Activated CD8-positive, alpha-beta T cell treated with anti-CD3 and anti-CD28 coated beads for 36 hours (primary cell): ENCODE results near the gene ART1. TPM values are rescaled to one million over a fixed set of nuclear protein-coding genes. Genes with fewer than 3 reads are reported as not detected.

Experiments used
- ATAC-seq: fragments of 200-7000 bp; cut with Tn5 transposase; one replicate; pipeline ENCODE4 v1.10.0; 2021; ENCODE audit warnings: mild to moderate bottlenecking, moderate library complexity
- CTCF ChIA-PET: fragments of 350-600 bp; sonication (Branson Sonifier 250); formaldehyde crosslinking; loops from one replicate; lab custom pipeline; 2021; ENCODE audit warnings: antibody characterized with exemption; lab: Charles Lee
- POLR2A ChIA-PET: fragments of 350-600 bp; sonication (Branson Sonifier 250); formaldehyde crosslinking; loops from one replicate; lab custom pipeline; 2021; ENCODE audit warnings: antibody characterized with exemption; lab: Charles Lee
- DNase-seq: peaks from one replicate; pipeline ENCODE4 v3.0.0-alpha.2; 2020
- H3K27ac Mint-ChIP-seq: one replicate; pipeline ENCODE4 v1.8.0; 2021; ENCODE audit warnings: mild to moderate bottlenecking, mixed read lengths
- H3K27me3 Mint-ChIP-seq: one replicate; pipeline ENCODE4 v1.8.0; 2021; ENCODE audit warnings: mixed read lengths
- H3K36me3 Mint-ChIP-seq: one replicate; pipeline ENCODE4 v1.8.0; 2021; ENCODE audit warnings: low read depth, mixed read lengths
- H3K4me1 Mint-ChIP-seq: one replicate; pipeline ENCODE4 v1.8.0; 2021; ENCODE audit warnings: low read depth, mixed read lengths
- H3K4me3 Mint-ChIP-seq: one replicate; pipeline ENCODE4 v1.8.0; 2021; ENCODE audit warnings: mild to moderate bottlenecking, moderate library complexity, mixed read lengths
- H3K9me3 Mint-ChIP-seq: one replicate; pipeline ENCODE4 v1.8.0; 2021; ENCODE audit warnings: mixed read lengths
- intact Hi-C: fragments of 100-400 bp; cut with micrococcal nuclease; formaldehyde crosslinking; loops from one replicate; pipeline ENCODE4 v1.10.0; 2022
- total RNA-seq, 2 experiments: library from RNA; stranded (reverse); gene quantifications; one replicate each; pipeline ENCODE4 v1.2.3, GENCODE V29; 2021
- TF ChIP-seq, protein P1 (sequence below): fragments of 200-600 bp; IDR thresholded peaks from one replicate; pipeline ENCODE4 v1.8.0; 2022; ENCODE audit warnings: antibody characterized with exemption, mild to moderate bottlenecking

ART1 gene
- total RNA-seq, 2 experiments from 2014 or later: not detected

DNA sequence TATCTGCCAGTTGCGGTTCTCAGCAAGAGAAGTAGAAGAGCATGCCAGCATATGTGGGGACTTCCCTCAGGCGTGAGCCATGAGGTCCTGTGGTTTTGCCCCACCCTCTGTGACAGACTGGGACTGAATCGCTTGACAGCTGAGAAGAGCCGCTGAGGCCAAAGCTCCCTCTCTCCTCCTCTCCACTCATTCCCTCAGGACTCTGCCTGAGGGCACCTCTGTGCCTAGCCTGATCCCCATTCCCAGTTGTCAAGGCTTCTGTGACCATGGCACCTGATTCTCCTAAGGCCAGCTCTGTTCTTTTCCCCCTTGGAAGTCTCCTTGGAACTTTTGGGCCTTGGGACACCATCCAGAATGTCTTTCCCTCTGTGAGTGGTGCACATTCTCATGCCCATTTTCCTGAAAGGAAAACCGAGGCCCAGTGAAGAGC is 30.2 kb upstream of the ART1 start:
- Mint-ChIP-seq H3K4me1 (peaks cover 10% of the 10 kb centered on the region), H3K9me3 (no peaks in the 10 kb centered on the region), H3K27ac (no peak overlapping the region), H3K4me3 (no peak overlapping the region), H3K27me3 (no peaks in the 10 kb centered on the region), H3K36me3 (no peaks in the 10 kb centered on the region)
- TF ChIP-seq, protein P1, sequence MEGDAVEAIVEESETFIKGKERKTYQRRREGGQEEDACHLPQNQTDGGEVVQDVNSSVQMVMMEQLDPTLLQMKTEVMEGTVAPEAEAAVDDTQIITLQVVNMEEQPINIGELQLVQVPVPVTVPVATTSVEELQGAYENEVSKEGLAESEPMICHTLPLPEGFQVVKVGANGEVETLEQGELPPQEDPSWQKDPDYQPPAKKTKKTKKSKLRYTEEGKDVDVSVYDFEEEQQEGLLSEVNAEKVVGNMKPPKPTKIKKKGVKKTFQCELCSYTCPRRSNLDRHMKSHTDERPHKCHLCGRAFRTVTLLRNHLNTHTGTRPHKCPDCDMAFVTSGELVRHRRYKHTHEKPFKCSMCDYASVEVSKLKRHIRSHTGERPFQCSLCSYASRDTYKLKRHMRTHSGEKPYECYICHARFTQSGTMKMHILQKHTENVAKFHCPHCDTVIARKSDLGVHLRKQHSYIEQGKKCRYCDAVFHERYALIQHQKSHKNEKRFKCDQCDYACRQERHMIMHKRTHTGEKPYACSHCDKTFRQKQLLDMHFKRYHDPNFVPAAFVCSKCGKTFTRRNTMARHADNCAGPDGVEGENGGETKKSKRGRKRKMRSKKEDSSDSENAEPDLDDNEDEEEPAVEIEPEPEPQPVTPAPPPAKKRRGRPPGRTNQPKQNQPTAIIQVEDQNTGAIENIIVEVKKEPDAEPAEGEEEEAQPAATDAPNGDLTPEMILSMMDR: no peak
- intact Hi-C loops: no loop called here
- ATAC-seq (peak; percentile 96), DNase-seq (peak; percentile 83)
- ChIA-PET POLR2A (interaction anchor here (1.3 kb wide), 1 partner anchor 11 kb away, joined by 3 read pairs; no protein-coding TSS in a partner anchor), CTCF (interaction anchor here (0.9 kb wide), 1 partner anchor 34 kb away, joined by 4 read pairs; no protein-coding TSS in a partner anchor)

DNA sequence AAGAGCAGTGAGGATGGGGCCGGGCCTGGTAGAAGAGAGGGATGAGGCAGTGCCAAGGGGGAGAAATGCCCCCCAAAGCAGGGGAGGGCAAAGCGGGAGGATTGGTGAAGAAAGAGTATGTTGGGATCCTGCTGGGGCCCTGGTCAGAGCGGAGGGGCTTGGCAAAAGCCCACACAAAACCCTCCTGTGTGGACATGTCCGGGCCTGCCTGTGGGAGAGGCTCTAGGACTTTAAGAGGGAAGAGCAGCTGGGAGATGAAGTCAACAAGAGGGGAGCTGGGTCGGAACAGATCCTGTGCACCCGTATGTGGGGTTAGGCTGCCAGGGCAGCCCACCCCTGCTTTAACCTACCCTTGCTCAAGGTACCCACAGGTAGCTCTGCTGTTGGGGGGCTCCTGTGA is 28.9 kb upstream of the ART1 start:
- intact Hi-C loops: no loop called here
- POLR2A ChIA-PET: interaction anchor here (0.6 kb wide), 1 partner anchor 132 kb away, joined by 3 read pairs; no protein-coding TSS in a partner anchor
- H3K27me3 Mint-ChIP-seq: no peaks in the 10 kb centered on the region

DNA sequence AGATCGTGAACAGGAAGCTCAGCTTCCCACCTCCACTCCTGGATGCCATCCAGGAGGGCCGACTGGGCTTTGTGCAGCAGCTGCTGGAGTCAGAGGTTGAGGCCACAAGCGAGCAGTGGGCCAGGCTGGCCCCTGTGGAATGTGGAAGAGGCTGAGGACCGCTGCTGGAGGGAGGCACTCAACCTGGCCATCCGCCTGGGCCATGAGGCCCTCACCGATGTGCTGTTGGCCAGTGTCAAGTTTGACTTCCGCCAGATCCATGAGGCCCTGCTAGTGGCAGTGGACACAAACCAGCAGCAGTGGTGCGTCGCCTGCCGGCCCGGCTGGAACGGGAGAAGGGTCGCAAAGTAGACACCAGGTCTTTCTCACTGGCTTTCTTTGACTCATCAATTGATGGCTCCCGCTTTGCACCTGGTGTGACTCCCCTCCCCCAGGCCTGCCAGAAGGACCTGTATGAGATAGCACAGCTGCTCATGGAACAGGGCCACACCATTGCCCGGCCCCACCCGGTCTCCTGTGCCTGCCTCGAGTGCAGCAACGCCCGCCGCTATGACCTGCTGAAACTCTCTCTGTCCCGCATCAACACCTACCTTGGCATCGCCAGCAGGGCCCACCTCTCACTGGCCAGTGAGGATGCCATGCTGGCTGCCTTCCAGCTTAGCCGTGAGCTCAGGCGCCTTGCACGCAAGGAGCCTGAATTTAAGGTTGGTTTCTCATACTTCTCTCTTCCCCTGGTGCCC is 28.0 kb upstream of the ART1 start:
- H3K9me3 Mint-ChIP-seq: no peaks in the 10 kb centered on the region
- DNase-seq (no peak), ATAC-seq (no peak)
- ChIA-PET CTCF (interaction anchor here (0.6 kb wide), 1 partner anchor 240 kb away, joined by 3 read pairs; no protein-coding TSS in a partner anchor), POLR2A (no interaction called here)
- H3K27me3 Mint-ChIP-seq: no peaks in the 10 kb centered on the region
- intact Hi-C loops: no loop called here
- TF ChIP-seq, protein P1: no peak
- no peak overlapping the region for H3K27ac Mint-ChIP-seq
- no peaks in the 10 kb centered on the region for H3K36me3 Mint-ChIP-seq
- H3K4me3 Mint-ChIP-seq: no peak overlapping the region
- H3K4me1 Mint-ChIP-seq: peaks cover 10% of the 10 kb centered on the region

More for the DNA sequence above, 28.9 kb upstream of the ART1 start:
- Mint-ChIP-seq H3K9me3 (no peaks in the 10 kb centered on the region), H3K4me1 (peaks cover 10% of the 10 kb centered on the region), H3K36me3 (no peaks in the 10 kb centered on the region), H3K27ac (no peak overlapping the region), H3K4me3 (no peak overlapping the region)
- TF ChIP-seq, protein P1: no peak
- CTCF ChIA-PET: no interaction called here
- no peak for ATAC-seq
- no peak for DNase-seq

DNA sequence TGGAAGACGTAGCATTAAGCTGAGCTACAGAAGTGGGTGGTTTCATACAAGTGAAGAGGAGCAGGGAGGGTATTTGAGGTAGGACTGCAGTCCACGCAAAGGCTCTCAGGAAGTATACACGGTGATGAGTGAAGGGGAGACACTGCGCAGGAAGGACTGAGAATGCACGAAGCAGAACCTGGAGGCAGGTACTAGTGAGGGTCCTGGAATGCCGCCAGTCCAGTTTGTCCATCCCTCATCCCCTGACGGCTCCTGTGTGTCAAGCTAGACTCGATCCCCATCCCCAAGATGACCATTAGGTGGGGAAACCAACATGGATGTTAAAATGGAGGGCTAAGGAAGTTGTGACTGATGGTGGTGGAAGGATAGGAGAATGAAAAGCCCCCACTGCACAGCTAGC is 26.9 kb upstream of the ART1 start:
- Mint-ChIP-seq H3K4me1 (peaks cover 10% of the 10 kb centered on the region), H3K36me3 (no peaks in the 10 kb centered on the region), H3K9me3 (no peaks in the 10 kb centered on the region), H3K27me3 (no peaks in the 10 kb centered on the region), H3K4me3 (no peak overlapping the region), H3K27ac (no peak overlapping the region)
- TF ChIP-seq, protein P1: no peak
- POLR2A ChIA-PET: no interaction called here
- intact Hi-C loops: no loop called here
- ATAC-seq: no peak
- CTCF ChIA-PET: interaction anchor here (1.7 kb wide), 1 partner anchor 8 kb away, joined by 6 read pairs; no protein-coding TSS in a partner anchor
- no peak for DNase-seq

DNA sequence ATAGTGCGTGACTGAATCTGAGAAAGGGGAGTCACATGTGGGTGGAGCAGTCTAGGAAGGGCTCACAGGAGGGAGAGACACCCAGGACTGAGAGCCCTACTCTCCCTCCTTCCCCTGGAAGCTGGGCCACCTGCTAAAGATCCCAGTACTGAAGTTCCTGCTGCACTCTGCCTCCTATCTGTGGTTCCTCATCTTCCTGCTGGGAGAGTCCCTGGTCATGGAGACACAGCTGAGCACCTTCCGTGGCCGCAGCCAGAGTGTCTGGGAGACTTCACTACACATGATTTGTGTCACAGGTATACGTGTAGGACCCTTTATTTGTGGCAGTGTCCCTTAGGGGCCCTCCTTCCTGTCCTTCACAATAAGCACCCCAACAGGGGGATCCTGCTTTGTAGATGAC is 22.4 kb upstream of the ART1 start:
- no peaks in the 10 kb centered on the region for H3K36me3 Mint-ChIP-seq
- H3K27me3 Mint-ChIP-seq: peaks cover 3% of the 10 kb centered on the region
- DNase-seq: no peak
- no peak for ATAC-seq
- H3K4me1 Mint-ChIP-seq: peaks cover 3% of the 10 kb centered on the region
- TF ChIP-seq, protein P1: no peak
- H3K4me3 Mint-ChIP-seq: no peak overlapping the region
- ChIA-PET POLR2A (no interaction called here), CTCF (no interaction called here)
- no peak overlapping the region for H3K27ac Mint-ChIP-seq
- intact Hi-C loops: no loop called here
- H3K9me3 Mint-ChIP-seq: no peaks in the 10 kb centered on the region
